ENCODE results near the gene OR1A1. TPM values are rescaled to one million over a fixed set of nuclear protein-coding genes. Genes with fewer than 3 reads are reported as not detected.
"Not testable (repeated sequence)": the region's sequence is repeated elsewhere in the genome, so short reads cannot be mapped to it uniquely, and the experiment has no call there.

OR1A1 gene
- polyA plus RNA-seq (2013, experiment 1 of 2; ENCODE audit: insufficient read length) = not detected
- polyA plus RNA-seq (2013, experiment 2 of 2; ENCODE audit: insufficient read length) = not detected

DNA sequence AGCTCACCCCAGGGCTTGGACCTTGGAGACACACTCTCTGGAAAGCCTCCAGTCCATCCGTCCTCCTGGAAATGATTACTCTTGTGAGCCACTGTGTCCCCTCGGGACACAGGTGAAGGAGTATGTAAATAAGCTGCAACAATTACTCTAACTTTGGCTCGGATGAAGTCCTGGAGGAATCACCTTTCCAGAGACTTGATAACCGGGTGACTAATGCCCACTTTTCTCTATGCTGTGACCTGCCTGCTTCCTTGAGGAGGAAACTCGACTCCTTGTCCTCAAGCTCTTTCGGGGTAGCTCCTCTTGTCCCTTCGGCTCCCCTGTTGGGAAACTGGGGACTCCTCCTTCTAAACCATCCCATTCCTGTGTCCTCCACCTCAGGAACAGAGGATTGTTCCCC, at the start of gene OR1A1:
TSS of gene OR1A1 (plus strand) at position 301 of the 400 bp plus-strand sequence. CDS start 7,954 bp downstream, outside the sequence.
- no peak for DNase-seq

DNA sequence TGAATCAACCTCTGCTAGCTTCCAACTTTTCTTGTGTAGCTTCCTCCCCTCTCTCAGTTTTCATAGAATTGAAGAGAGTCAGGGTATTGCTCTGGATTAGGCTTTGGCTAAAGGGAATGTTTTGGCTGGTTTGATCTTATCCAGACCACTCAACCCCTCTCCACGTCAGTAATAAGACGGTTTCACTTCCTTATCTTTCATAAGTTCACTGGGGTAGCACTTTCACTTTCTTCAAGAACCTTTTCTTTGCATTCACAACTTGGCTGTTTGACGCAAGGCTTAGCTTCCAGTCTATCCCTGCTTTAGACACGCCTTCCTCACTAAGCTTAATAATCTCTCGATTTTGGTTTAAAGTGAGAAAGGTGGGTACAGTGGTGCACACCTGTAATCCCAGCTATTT, 39.9 kb upstream of the OR1A1 start:
- no peak for DNase-seq

DNA sequence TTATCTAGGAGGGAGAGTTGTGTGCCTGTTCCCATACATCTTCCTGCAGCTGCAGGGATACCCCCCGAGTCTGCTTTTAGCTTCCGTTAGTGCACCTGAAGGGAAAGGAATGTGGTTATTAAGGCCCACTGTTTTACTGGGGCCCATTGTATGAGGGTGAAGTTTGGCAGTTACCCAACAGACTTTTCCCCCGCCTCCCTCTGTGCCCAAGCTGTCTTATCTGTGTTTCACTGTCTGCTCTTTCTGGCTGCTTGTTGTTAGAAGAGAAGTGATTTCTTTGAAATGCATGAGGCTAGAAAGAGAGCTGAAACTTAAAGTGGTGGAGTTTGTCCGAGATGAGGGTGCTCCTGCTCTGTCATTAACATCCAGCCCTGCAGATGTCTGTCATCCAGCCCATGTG, 17.5 kb upstream of the OR1A1 start:
- no peak for DNase-seq

DNA sequence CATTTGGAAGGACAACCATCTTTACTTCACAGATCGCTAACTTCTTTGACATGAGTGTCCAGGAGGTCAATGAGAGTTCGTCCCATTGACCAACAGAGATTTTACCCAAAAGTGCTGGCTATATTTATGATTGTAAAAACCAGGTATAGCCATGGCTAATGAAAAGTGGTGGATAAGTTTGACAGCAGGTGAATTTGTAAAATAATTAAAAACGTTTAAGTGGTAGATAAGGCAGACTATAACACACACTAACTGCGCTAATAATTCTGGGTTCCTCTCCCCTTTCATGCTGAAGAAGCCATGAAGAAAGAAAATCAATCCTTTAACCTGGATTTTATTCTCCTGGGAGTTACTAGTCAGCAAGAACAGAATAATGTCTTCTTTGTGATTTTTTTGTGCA, 10.2 kb upstream of the OR1A1 start, which contains the start of gene OR1A2:
TSS of gene OR1A2 (plus strand) at position 301 of the 400 bp plus-strand sequence. CDS start at position 301, 0 bp downstream.
- DNase-seq = no peak

DNA sequence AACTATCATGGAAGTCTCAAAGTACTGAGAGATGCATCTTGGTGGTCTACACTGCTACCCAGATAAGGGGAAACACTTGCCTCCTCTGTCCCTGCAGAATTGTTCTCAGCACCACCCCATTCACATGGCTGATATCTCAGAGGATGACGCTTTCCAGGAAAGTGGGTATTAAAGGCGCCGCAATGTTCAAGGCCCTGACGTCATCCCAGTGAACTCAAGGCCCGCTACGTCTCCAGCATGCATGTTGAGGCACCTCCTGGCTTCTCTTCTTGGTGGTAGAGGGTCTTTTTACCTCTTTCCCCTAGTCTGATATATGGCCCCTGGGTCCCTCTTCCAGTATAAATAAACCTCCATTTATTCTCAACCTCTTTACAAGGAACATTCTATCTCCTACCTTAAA, 1.0 kb downstream of the OR1A1 start:
- no peak for DNase-seq

DNA sequence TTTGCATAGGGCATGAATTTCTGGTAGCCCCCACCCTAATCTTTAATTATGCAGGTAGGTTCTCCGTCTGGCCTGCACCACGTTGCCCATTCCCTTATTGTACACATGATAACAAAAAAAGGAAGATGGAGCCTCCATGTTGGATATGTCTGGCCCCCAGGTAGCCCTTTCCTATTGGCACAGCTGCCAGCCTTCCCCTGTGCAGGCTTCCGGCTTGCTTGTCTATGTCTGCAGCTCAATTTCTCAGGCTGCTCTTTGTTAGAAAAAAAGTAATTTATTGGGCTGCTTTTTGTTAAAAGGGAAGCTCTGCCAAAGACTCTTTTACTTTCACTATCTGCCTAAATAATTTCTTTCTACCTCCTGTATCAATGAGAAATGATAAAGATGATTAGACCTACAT, 5.5 kb downstream of the OR1A1 start:
- no peak for DNase-seq

DNA sequence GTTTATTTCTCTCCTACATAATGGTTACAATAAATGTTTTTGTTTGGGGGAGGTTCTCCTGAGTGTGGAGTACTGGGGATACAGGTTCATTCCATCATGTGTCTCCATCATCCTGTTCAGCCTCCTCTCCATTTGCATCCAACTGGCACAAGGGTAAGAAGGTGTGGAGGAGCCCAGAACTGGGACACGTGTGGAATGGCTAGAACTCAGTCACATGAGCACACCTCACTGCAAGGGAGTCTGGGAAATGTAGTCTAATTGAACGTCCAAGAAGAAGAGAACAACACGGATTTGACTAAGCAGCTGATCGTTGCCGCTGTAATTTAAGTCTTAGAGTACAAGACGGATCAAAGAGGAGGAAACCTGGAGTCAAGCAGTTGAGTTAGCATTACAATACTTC, 6.1 kb downstream of the OR1A1 start:
- no peak for DNase-seq

DNA sequence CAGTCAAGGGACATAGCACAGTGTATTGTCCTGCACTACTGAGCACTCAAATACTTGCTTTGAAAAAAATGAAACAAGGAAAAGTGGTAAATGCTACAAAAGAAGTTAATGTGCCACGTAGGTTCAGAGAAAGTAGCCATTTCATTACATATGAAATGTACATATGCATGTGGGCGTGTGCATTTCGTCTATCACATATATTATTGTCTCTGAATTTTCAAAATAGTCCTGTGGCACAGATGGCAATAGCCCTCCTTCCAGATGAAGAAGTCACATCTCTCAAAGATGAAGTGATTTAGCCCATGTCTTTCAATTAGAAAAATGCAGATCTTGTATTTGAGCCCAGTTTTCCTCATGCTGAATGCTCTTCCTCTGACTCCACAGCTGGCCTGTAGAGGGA, 12.5 kb downstream of the OR1A1 start:
- DNase-seq = not testable (repeated sequence)

- DNase-seq = no peak
Measured at GRCh38 chr17:3221850-3222249, 14.4 kb downstream of the OR1A1 start.

- DNase-seq = no peak
Measured at GRCh38 chr17:3222505-3222904, 15.0 kb downstream of the OR1A1 start.

GRCh38 chr17:3224721-3225352, 17.4 kb downstream of the OR1A1 start:
- not testable (repeated sequence) for DNase-seq

DNA sequence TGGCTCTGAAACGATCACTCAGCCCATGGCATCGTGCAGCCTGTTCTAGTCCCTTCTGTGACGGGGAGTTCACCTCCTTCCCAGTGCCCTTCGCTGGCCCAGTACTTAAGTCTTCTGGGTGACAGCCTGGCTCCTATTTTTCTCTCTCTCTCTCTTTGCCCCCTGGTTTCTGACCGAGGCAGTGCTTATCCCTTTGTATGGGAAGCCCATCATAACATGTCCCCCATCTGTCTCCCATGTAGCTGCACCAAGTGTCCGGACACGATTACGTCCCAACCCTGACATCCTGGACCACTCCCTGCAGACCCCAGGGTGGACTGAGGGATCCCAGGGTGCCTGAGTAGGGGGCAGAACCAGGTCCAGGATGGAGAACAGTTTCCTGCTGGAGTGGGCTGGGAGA, 24.8 kb downstream of the OR1A1 start:
- DNase-seq = not testable (repeated sequence)

DNA sequence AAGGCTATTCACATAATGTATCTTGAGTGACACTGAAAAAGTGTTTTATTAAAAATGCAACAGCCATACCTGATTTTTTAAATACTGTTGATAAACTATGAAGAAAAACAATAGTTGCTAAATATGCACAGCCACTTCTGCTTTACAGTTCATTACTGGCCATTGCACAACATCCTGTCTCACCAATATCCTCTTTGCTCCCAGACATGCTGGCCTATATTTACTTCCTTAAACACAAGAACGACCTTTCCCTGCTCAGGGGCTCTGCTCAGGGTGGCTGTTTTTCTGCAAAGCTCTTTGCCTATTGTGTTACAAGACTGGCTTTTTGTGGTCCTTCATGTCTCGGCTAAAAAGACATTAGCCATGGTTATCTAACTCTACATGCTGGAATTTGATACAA, 31.2 kb downstream of the OR1A1 start:
- DNase-seq = not testable (repeated sequence)

DNA sequence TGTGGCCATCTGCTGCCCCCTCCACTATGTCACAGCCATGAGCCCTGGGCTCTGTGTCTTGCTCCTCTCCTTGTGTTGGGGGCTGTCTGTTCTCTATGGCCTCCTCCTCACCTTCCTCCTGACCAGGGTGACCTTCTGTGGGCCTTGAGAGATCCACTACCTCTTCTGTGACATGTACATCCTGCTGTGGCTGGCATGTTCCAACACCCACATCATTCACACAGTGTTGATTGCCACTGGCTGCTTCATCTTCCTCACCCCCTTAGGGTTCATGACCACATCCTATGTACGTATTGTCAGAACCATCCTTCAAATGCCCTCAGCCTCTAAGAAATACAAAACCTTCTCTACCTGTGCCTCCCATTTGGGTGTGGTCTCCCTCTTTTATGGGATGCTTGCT, 33.6 kb downstream of the OR1A1 start:
- not testable (repeated sequence) for DNase-seq

GRCh38 chr17:3244841-3245240, 37.4 kb downstream of the OR1A1 start:
- DNase-seq = not testable (repeated sequence)

GRCh38 chr17:3249013-3249412, 41.5 kb downstream of the OR1A1 start:
- not testable (repeated sequence) for DNase-seq

DNA sequence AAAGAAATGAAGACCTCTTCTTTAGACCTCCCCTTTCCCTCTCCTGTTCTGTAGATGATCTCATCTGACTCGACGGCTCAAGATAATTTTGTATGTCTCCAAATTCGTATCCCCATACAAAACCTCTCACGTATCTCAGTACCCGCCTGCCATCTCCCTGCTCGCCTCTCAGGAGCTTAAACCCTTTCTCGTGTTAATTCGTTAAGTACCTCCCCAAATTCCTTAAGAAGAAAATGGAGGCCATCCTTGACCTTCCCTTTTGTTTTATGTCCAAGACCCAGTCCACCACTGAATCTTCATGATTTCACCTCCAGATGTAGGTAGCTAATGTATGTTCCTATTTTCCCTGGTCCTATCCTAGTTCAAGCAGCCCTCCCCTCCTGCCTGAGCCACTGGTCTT, 49.1 kb downstream of the OR1A1 start:
- DNase-seq = no peak

- no peak for DNase-seq
Measured at GRCh38 chr17:3260163-3260562, 52.7 kb downstream of the OR1A1 start.

DNA sequence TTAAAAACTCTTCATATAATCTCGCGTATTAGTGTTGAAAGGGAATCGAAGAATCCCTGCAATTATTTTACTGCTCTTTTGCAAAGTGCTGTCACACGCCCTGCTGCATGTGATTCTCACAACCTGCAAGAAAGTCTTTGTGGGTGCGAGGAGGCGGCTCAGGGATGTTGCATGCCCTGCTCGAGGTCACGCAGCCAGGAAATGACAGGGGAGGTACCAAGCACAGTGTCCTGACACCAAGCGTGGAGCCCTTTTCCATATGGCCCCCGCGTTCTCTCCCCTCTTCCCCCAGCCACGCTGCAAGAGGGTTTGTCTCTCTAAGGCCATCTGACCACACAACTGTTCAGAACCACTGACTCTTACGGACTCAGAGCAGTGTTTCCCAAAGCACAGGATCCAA, 53.1 kb downstream of the OR1A1 start:
- DNase-seq = no peak

Measured in fibroblast of skin of back (primary cell).